Hematopoietic multipotent progenitor cell treated with erythropoietin and hydrocortisone succinate and interleukin-3 and kit ligand, for 4 days (in vitro differentiated cells): ENCODE measurements around the gene PTPA.
A peak's percentile ranks its signal among the peaks of the same experiment; 100 is the strongest.
"Not testable (repeated sequence)": the region's sequence is repeated elsewhere in the genome, so short reads cannot be mapped to it uniquely, and the experiment has no call there.

ENCODE experiments used
- DNase-seq: peaks from one replicate; pipeline ENCODE4 v3.0.0-alpha.2; 2015

The PTPA gene

GRCh38 chr9:129109952-129110739 lies 1.1 kb upstream of the PTPA start:
- peak; percentile 43 for DNase-seq

- DNase-seq: peak; percentile 75
Measured at GRCh38 chr9:129111528-129112151, 425 bp downstream of the PTPA start.

- DNase-seq: not testable (repeated sequence)
Measured at GRCh38 chr9:129112526-129112925, 1.3 kb downstream of the PTPA start.

DNA sequence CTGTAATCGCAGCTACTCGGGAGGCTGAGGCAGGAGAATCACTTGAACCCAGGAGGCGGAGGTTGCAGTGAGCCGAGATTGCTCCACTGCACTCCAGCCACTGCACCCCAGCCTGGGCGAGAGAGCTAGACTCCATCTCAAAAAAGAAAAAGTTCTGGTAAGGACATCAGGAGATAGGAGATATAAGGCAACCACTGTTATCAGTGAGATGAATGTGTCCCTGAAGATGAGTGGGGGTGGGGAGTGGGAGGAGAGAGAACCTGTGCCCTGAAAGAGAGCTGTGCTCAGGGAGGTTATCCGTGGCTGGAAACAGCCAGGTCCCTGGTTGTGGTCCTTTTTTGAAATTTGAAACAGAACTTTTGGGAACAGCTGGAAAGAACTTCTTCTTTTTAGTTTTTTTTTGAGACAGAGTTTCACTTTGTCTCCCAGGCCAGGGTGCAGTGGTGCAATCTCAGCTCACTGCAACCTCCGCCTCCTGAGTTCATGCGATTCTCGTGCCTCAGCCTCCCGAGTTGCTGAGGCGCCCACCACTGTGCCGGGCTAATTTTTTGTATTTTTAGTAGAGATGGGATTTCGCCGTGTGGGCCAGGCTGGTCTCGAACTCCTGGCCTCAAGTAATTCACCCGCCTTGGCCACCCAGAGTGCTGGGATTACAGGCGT lies 2.6 kb downstream of the PTPA start:
- peak; percentile 69 for DNase-seq

GRCh38 chr9:129118799-129119198 lies 7.6 kb downstream of the PTPA start:
- DNase-seq: no peak

GRCh38 chr9:129121483-129121882 lies 10.3 kb downstream of the PTPA start:
- DNase-seq: no peak

DNA sequence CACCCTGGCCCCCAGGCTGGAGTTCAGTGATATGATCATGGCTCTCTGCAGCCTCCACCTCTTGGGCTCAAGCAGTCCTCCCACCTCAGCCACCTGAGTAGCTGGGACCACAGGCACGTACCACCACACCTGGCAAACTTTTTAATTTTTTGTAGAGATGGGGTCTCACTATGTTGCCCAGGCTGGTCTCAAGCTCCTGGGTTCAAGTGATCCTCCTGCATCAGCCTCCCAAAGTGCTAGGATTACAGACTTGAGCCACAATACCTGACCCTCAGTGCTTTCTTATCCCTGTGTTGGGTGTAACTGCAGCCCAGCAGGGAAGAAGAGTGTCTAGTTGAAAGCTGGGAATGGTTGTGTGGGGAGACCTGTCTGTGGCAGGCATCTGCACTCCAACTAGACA lies 10.9 kb downstream of the PTPA start:
- DNase-seq: no peak

DNA sequence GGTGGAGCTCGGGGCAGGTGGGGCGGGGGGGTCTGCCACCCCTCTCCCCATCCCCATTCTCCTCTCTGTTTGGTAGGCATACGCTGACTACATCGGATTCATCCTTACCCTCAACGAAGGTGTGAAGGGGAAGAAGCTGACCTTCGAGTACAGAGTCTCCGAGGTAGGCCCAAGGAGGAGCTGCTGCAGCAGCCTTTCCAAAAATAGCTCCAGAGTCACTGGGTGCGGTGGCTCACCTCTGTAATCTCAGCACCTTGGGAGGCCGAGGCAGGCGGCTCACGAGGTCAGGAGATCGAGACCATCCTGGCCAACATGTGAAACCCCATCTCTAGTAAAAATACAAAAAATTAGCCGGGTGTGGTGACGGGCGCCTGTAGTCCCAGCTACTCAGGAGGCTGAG lies 11.8 kb downstream of the PTPA start:
- DNase-seq: not testable (repeated sequence)

GRCh38 chr9:129124506-129125069 lies 13.4 kb downstream of the PTPA start:
- DNase-seq: peak; percentile 51

DNA sequence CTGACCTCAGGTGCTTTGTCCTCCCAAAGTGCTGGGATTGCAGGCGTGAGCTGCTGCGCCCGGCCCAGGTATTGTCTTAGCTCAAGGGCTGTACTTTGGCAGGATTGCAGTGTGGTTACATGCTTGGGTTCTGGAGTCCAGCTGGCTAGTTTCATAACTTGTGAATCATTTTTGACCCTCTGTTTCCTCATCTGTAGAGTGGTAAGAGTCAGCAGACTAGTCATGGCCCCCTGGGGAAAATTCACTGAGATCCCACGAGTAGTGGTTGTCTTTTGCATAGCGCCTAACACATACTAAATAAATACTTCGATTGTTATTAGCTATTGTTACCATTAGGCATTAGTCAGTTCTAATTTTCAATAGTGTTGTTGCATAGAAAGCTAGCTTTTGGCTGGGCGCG lies 14.3 kb downstream of the PTPA start:
- DNase-seq: no peak

GRCh38 chr9:129126749-129127618 lies 15.8 kb downstream of the PTPA start:
- no peak for DNase-seq

GRCh38 chr9:129128689-129129088 lies 17.5 kb downstream of the PTPA start:
- DNase-seq: no peak

- not testable (repeated sequence) for DNase-seq
Measured at GRCh38 chr9:129130271-129130670, 19.1 kb downstream of the PTPA start.

DNA sequence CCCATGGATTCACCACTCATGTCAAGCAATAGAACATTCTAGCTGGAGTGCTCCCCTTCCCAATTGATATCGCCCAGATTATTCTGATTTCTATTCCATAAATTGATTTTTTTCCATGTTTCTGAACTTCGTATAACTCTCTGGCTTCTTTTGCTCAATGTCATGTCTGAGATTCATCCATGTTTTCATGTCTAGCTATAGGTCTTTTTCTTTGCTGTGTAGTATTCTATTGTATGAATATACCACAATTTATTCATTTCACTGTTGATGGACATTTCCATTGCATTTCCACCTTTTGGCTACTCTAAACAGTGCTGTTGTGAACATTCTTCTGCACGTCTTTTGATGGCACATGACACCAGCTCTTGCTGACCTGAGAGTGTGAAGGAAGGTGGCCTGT lies 19.6 kb downstream of the PTPA start:
- DNase-seq: no peak

DNA sequence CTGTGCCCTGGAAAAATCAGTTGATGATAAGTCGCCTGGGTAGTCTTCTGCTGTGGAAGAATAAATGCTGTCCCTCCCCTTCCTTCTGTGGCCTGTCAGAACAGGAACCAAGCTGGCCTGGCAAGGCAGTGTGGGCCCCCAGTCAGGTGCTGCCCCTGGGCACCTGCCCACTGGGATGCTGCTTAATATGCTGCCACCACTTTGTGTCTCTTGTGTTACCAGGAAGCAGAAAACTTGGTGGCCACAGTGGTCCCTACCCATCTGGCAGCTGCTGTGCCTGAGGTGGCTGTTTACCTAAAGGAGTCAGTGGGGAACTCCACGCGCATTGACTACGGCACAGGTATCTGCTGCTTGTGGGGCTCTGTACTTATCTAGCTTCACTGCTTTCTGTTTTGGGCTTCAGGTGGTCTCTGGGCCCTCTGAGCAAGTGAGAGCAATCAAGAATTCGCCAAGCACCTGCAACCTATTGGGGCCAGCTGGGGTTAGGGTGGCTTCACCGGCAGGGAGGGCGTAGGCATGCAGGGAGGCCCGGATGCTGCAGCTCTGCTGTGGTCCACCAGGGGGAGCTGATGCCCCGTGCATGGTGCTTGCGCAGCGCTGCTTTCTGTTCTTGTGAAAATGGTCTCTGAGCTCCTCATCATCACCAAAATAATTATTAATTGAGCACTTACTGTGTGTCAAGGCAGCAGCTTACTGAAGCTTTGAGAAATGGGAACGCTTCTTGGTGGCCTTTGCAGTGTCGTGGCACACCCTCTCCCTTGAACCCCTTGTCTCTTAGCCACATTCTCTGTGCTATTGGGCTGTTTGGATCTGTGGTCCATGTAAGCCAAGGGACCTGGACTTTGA lies 20.3 kb downstream of the PTPA start:
- peak; percentile 87 for DNase-seq

GRCh38 chr9:129133082-129133481 lies 21.9 kb downstream of the PTPA start:
- DNase-seq: no peak

DNA sequence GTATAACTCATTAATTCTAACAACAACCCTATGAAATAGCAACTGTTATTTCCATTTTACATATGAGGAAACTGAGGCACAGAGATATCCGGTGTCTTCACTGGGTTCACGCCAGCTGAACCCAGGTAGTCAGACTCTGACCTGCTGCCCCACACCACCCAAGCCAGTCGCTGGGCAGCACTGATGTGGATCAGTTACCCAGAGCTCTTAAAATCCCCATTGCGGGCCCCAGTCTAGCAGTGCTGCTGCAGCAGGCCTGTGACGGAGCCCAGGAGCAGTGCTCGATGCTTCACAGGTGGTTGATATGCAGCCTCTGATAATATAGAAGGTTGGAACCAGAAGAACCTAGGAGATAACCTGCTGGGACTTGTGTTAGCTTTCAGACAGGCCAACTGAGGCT lies 24.3 kb downstream of the PTPA start:
- DNase-seq: no peak

GRCh38 chr9:129136446-129137035 lies 25.3 kb downstream of the PTPA start:
- DNase-seq: no peak

DNA sequence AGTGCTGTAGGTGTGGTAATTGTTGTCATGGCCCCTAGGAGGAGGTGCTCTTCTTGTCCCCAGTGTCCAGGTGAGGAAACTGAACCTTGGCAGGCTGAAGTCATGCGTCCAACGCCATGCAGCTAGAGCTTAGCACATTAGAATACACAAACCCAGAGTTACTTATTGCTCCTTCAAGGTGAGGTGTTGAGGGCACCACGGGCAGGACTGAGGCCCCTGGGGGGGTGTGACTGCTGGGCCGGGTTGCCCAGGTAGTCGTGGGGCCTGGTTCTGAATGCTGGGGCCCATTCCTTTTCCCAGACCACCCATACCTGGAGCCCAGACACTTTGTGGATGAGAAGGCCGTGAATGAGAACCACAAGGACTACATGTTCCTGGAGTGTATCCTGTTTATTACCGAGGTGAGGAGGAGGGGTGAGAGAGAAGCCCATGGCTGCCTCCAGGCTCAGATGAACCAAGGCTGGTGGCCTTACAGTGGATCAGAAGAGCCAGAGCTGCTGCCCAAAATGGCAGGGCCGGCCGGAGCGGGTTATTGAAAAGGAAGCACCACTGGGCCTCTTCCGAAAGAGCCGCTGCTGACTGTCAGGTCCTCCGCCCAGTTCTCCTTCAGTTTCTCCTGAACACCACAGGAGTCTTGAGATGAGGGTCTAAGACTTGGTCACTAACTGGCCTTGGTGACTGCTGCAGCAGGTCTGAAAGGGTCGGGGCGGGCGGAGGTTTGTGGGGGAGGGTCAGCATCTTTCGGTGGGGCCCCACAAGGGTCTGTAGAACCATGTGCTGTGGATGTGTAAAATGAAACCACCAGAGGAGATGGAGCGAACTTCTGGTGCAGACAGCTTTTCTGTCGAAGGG lies 26.3 kb downstream of the PTPA start:
- DNase-seq: no peak

DNA sequence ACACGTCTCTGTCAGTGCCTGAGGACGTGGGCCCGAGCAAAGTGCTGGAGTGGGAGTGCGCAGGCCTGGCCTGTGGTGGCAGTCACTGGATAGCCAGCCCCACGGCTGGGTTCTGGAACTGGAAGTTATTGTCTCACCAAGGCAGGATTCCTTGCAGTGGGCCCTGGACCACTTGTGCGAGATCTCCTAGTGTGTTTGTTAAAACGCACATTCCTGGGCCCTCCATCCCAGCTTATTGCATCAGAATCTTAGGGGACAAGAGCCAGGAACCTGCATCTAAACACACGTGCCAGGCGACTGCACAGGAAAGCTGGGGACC lies 26.9 kb downstream of the PTPA start:
- no peak for DNase-seq
